WTC11 (cell line): ENCODE measurements around the gene SEH1L. TPM values are rescaled to one million over a fixed set of nuclear protein-coding genes. Genes with fewer than 3 reads are reported as not detected.
A peak's percentile ranks its signal among the peaks of the same experiment; 100 is the strongest.

Experiments
- ATAC-seq: fragments of 200-7000 bp; cut with Tn5 transposase; 2 replicates; pipeline ENCODE4 v1.10.0; 2021; ENCODE audit warnings: mild to moderate bottlenecking, moderate library complexity
- CTCF ChIA-PET: fragments of 300-600 bp; sonication (Branson Sonifier 250); formaldehyde crosslinking; loops from one replicate; lab custom pipeline; 2021; ENCODE audit warnings: antibody characterized with exemption; lab: Charles Lee
- POLR2A ChIA-PET: fragments of 350-600 bp; sonication (Branson Sonifier 250); formaldehyde crosslinking; loops from one replicate; lab custom pipeline; 2021; ENCODE audit warnings: antibody characterized with exemption; lab: Charles Lee
- DNase-seq: peaks from one replicate; pipeline ENCODE4 v3.0.0; 2021; ENCODE audit warnings: low spot score
- H3K27ac Mint-ChIP-seq: 2 replicates; pipeline ENCODE4 v1.8.0; 2021; ENCODE audit warnings: mixed read lengths
- H3K27me3 Mint-ChIP-seq: 2 replicates; pipeline ENCODE4 v1.8.0; 2021; ENCODE audit warnings: low read depth, mild to moderate bottlenecking, moderate library complexity, mixed read lengths
- H3K36me3 Mint-ChIP-seq: 2 replicates; pipeline ENCODE4 v1.8.0; 2021; ENCODE audit warnings: mixed read lengths
- H3K4me1 Mint-ChIP-seq: 2 replicates; pipeline ENCODE4 v1.8.0; 2022; ENCODE audit warnings: mixed read lengths
- H3K4me3 Mint-ChIP-seq: 2 replicates; pipeline ENCODE4 v1.8.0; 2021; ENCODE audit warnings: mild to moderate bottlenecking, moderate library complexity, mixed read lengths
- H3K9me3 Mint-ChIP-seq: 2 replicates; pipeline ENCODE4 v1.8.0; 2021; ENCODE audit warnings: mixed read lengths
- CBFB ChIP-seq: sonication (generic); formaldehyde crosslinking; IDR thresholded peaks from 2 replicates; pipeline ENCODE4 v1.8.1; 2022; ENCODE audit warnings: mild to moderate bottlenecking, low read depth, missing genetic modification reagents
- EMX1 ChIP-seq: fragments of 250-450 bp; sonication (Bioruptor Pico); IDR thresholded peaks from 2 replicates; pipeline ENCODE4 v1.8.0; 2021; ENCODE audit warnings: mild to moderate bottlenecking
- GABPB1 ChIP-seq: sonication (generic); formaldehyde crosslinking; IDR thresholded peaks from 2 replicates; pipeline ENCODE4 v1.8.1; 2023; ENCODE audit warnings: mild to moderate bottlenecking, missing genetic modification reagents
- GTF2I ChIP-seq: fragments of 250-450 bp; sonication (Bioruptor Pico); conservative IDR thresholded peaks from 2 replicates; pipeline ENCODE4 v1.4.0; 2021; ENCODE audit warnings: mild to moderate bottlenecking
- HMGA2 ChIP-seq: fragments of 250-450 bp; sonication (Bioruptor Pico); IDR thresholded peaks from 2 replicates; pipeline ENCODE4 v1.4.0; 2021; ENCODE audit warnings: mild to moderate bottlenecking, moderate library complexity
- KAT7 ChIP-seq: sonication (generic); formaldehyde crosslinking; IDR thresholded peaks from 2 replicates; pipeline ENCODE4 v1.8.1; 2023; ENCODE audit warnings: missing genetic modification reagents, mild to moderate bottlenecking, borderline replicate concordance
- MYBL2 ChIP-seq: sonication (generic); formaldehyde crosslinking; IDR thresholded peaks from 2 replicates; pipeline ENCODE4 v1.8.1; 2023; ENCODE audit warnings: mild to moderate bottlenecking, moderate library complexity, missing genetic modification reagents
- RELA ChIP-seq: sonication (generic); formaldehyde crosslinking; IDR thresholded peaks from 2 replicates; pipeline ENCODE4 v1.8.1; 2022; ENCODE audit warnings: missing genetic modification reagents, mild to moderate bottlenecking, borderline replicate concordance
- RORB ChIP-seq: fragments of 250-450 bp; sonication (Bioruptor Pico); IDR thresholded peaks from 2 replicates; pipeline ENCODE4 v1.9.0; 2021; ENCODE audit warnings: mild to moderate bottlenecking
- TEAD1 ChIP-seq: sonication (generic); formaldehyde crosslinking; IDR thresholded peaks from 2 replicates; pipeline ENCODE4 v1.8.0; 2022; ENCODE audit warnings: mild to moderate bottlenecking, missing genetic modification reagents
- ZNF121 ChIP-seq: sonication (generic); formaldehyde crosslinking; IDR thresholded peaks from 2 replicates; pipeline ENCODE4 v1.8.0; 2023; ENCODE audit warnings: missing genetic modification reagents
- ZNF138 ChIP-seq: sonication (generic); formaldehyde crosslinking; conservative IDR thresholded peaks from 2 replicates; pipeline ENCODE4 v1.8.1; 2022; ENCODE audit warnings: mild to moderate bottlenecking, moderate library complexity, missing genetic modification reagents
- ZNF219 ChIP-seq: sonication (generic); formaldehyde crosslinking; IDR thresholded peaks from 2 replicates; pipeline ENCODE4 v1.8.0; 2023; ENCODE audit warnings: missing genetic modification reagents, mild to moderate bottlenecking, borderline replicate concordance
- ZNF671 ChIP-seq: fragments of 250-450 bp; sonication (Bioruptor Pico); IDR thresholded peaks from 2 replicates; pipeline ENCODE4 v1.8.0; 2021; ENCODE audit warnings: mild to moderate bottlenecking
- total RNA-seq: library from RNA; stranded (reverse); gene quantifications from 3 replicates; pipeline ENCODE4 v1.2.3, GENCODE V29; 2021
- TF ChIP-seq, protein P1 (sequence below): sonication (generic); formaldehyde crosslinking; IDR thresholded peaks from 2 replicates; pipeline ENCODE4 v1.8.1; 2023; ENCODE audit warnings: mild to moderate bottlenecking, missing genetic modification reagents, moderate library complexity
- TF ChIP-seq, protein P2 (sequence below): sonication (generic); formaldehyde crosslinking; IDR thresholded peaks from 2 replicates; pipeline ENCODE4 v1.8.0; 2022; ENCODE audit warnings: missing genetic modification reagents
- TF ChIP-seq, protein P3 (sequence below): sonication (generic); formaldehyde crosslinking; IDR thresholded peaks from 2 replicates; pipeline ENCODE4 v1.8.0; 2022; ENCODE audit warnings: mild to moderate bottlenecking, missing genetic modification reagents
- TF ChIP-seq, protein P4 (sequence below): sonication (generic); formaldehyde crosslinking; IDR thresholded peaks from 2 replicates; pipeline ENCODE4 v1.8.0; 2023; ENCODE audit warnings: mild to moderate bottlenecking, missing genetic modification reagents

Gene SEH1L
- total RNA-seq, 1 experiment from 2014 or later = 75.5 TPM

DNA sequence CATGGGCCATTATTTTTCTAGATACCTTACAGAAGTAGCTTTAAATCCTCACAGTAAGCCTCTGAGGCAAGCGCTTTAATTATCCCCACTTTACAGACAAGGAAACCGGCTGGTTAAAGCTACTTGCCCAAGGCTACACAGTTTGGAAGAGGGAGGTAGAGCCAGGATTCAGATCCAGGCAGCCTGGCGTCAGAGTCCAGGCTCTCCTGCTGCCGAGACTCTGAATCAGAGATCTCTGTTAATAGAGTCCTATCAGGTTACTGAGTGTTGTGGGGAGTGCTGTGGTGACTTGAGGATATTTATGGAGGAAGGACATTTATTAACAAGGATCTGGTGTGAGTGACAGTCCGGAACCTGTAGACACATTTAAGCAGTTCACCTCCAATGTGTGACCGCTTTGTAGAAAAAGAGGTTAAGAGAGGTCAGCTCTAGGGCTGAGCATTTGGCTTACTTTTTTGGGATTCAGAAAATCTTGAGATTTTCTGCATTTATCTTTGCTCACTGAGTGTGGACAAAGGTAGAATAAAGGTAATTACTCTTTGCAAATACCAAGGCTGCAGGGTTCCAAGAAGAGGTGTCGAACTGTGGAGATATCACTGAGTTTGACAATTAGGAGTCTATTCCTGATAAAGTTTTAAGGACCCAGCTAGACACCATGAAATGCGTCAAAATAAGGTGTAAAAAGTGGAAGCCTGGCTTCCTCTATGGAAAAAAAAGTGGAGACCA lies 41.7 kb downstream of the SEH1L start (continued):
- TF ChIP-seq, protein P1, sequence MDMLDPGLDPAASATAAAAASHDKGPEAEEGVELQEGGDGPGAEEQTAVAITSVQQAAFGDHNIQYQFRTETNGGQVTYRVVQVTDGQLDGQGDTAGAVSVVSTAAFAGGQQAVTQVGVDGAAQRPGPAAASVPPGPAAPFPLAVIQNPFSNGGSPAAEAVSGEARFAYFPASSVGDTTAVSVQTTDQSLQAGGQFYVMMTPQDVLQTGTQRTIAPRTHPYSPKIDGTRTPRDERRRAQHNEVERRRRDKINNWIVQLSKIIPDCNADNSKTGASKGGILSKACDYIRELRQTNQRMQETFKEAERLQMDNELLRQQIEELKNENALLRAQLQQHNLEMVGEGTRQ (CRISPR knock-in tag) = no peak
- TF ChIP-seq ZNF671 (no peak), ZNF219 (CRISPR knock-in tag) (no peak), CBFB (no peak)
- TF ChIP-seq, protein P2, sequence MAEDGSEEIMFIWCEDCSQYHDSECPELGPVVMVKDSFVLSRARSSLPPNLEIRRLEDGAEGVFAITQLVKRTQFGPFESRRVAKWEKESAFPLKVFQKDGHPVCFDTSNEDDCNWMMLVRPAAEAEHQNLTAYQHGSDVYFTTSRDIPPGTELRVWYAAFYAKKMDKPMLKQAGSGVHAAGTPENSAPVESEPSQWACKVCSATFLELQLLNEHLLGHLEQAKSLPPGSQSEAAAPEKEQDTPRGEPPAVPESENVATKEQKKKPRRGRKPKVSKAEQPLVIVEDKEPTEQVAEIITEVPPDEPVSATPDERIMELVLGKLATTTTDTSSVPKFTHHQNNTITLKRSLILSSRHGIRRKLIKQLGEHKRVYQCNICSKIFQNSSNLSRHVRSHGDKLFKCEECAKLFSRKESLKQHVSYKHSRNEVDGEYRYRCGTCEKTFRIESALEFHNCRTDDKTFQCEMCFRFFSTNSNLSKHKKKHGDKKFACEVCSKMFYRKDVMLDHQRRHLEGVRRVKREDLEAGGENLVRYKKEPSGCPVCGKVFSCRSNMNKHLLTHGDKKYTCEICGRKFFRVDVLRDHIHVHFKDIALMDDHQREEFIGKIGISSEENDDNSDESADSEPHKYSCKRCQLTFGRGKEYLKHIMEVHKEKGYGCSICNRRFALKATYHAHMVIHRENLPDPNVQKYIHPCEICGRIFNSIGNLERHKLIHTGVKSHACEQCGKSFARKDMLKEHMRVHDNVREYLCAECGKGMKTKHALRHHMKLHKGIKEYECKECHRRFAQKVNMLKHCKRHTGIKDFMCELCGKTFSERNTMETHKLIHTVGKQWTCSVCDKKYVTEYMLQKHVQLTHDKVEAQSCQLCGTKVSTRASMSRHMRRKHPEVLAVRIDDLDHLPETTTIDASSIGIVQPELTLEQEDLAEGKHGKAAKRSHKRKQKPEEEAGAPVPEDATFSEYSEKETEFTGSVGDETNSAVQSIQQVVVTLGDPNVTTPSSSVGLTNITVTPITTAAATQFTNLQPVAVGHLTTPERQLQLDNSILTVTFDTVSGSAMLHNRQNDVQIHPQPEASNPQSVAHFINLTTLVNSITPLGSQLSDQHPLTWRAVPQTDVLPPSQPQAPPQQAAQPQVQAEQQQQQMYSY (CRISPR knock-in tag) = no peak

DNA sequence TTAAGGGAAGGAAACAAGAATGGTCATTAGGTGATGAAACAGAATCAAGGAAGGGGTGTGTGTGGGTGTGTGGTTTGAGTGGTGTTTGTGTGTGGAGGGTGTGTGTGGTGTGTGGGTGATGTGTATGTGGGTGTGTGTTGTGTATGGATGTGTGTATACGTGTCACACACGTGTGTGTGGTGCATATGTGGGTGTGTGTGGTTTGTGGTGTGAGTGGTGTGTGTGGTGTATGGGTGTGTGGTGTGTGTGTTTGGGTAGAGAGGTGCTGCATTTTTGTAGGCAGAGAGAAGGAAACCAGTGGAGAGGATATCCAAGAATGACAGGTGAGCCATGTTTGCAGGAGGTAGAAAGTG lies 42.3 kb downstream of the SEH1L start:
- Mint-ChIP-seq H3K4me1 (peaks cover 13% of the 10 kb centered on the region), H3K27ac (peak overlapping the region; percentile 96), H3K4me3 (peak overlapping the region; percentile 95), H3K9me3 (no peaks in the 10 kb centered on the region), H3K36me3 (peaks cover 3% of the 10 kb centered on the region), H3K27me3 (no peaks in the 10 kb centered on the region)
- TF ChIP-seq GABPB1 (CRISPR knock-in tag) = no peak
- DNase-seq = no peak
- no peak for ATAC-seq
- POLR2A ChIA-PET = interaction anchor here (0.6 to 1.4 kb wide), 3 partner anchors 42 to 442 kb away, joined by 4 to 11 read pairs (median 8); partner anchors contain the start of gene SEH1L
- CTCF ChIA-PET = interaction anchor here (1.2 kb wide), 1 partner anchor 56 kb away, joined by 6 read pairs; no protein-coding TSS in a partner anchor

DNA sequence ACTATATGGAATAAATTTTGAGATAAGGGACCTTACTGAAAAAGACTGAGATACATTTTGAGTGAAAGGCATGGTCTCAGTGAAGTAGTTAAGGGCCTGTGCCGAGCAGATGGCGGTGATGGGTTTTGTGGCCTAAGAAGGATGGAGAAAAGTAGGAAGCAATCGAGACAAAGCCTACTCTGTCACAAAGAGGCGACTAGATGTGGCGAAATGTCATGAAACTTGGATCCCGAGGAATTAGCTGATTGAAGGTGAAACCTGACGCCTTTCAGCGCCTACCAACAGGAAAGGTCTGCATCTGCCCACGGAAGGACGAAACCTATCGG lies 42.8 kb downstream of the SEH1L start:
- POLR2A ChIA-PET = interaction anchor here (0.5 to 1.4 kb wide), 9 partner anchors 13 to 613 kb away, joined by 3 to 11 read pairs (median 4); partner anchors contain the start of genes AFG3L2, CEP76, PSMG2 and SEH1L
- H3K36me3 Mint-ChIP-seq = no peaks in the 10 kb centered on the region
- peak overlapping the region; percentile 96 for H3K27ac Mint-ChIP-seq
- DNase-seq = no peak
- TF ChIP-seq, protein P3, sequence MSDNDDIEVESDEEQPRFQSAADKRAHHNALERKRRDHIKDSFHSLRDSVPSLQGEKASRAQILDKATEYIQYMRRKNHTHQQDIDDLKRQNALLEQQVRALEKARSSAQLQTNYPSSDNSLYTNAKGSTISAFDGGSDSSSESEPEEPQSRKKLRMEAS (CRISPR knock-in tag) = no peak
- TF ChIP-seq KAT7 (CRISPR knock-in tag) = no peak
- no peak for TF ChIP-seq RORB (CRISPR knock-in tag)
- no peak for TF ChIP-seq ZNF121 (CRISPR knock-in tag)
- no peak for TF ChIP-seq TEAD1 (CRISPR knock-in tag)
- TF ChIP-seq EMX1 = no peak
- TF ChIP-seq GTF2I = no peak
- TF ChIP-seq ZNF138 (CRISPR knock-in tag) = no peak
- no peak for TF ChIP-seq MYBL2 (CRISPR knock-in tag)
- TF ChIP-seq RELA (CRISPR knock-in tag) = no peak
- TF ChIP-seq, protein P4, sequence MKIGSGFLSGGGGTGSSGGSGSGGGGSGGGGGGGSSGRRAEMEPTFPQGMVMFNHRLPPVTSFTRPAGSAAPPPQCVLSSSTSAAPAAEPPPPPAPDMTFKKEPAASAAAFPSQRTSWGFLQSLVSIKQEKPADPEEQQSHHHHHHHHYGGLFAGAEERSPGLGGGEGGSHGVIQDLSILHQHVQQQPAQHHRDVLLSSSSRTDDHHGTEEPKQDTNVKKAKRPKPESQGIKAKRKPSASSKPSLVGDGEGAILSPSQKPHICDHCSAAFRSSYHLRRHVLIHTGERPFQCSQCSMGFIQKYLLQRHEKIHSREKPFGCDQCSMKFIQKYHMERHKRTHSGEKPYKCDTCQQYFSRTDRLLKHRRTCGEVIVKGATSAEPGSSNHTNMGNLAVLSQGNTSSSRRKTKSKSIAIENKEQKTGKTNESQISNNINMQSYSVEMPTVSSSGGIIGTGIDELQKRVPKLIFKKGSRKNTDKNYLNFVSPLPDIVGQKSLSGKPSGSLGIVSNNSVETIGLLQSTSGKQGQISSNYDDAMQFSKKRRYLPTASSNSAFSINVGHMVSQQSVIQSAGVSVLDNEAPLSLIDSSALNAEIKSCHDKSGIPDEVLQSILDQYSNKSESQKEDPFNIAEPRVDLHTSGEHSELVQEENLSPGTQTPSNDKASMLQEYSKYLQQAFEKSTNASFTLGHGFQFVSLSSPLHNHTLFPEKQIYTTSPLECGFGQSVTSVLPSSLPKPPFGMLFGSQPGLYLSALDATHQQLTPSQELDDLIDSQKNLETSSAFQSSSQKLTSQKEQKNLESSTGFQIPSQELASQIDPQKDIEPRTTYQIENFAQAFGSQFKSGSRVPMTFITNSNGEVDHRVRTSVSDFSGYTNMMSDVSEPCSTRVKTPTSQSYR (CRISPR knock-in tag) = no peak
- no peak for TF ChIP-seq HMGA2 (CRISPR knock-in tag)
- TF ChIP-seq, all 79 proteins: peak for 0
- CTCF ChIA-PET = interaction anchor here (1.0 to 2.0 kb wide), 6 partner anchors 18 to 169 kb away, joined by 3 to 11 read pairs (median 3); no protein-coding TSS in a partner anchor
- Mint-ChIP-seq H3K9me3 (no peaks in the 10 kb centered on the region), H3K27me3 (no peaks in the 10 kb centered on the region), H3K4me3 (peak overlapping the region; percentile 95), H3K4me1 (peaks cover 13% of the 10 kb centered on the region)
- ATAC-seq = peak; percentile 12
